ENCODE results near the gene EEF1AKMT1. TPM values are rescaled to one million over a fixed set of nuclear protein-coding genes. Genes with fewer than 3 reads are reported as not detected.
"Not testable (repeated sequence)": the region's sequence is repeated elsewhere in the genome, so short reads cannot be mapped to it uniquely, and the experiment has no call there.

The EEF1AKMT1 gene
- total and polyA plus RNA-seq, 8 donors = 2.6 to 6.4 (median 3.8) TPM

GRCh38 chr13:20684546-20684945, 89.2 kb downstream of the EEF1AKMT1 start:
- TF ChIP-seq CTCF (IDR thresholded peaks at IDR 0.05) = no peak
- H3K27me3 ChIP-seq = no peaks in the 10 kb centered on the region
- H3K9me3 ChIP-seq = no peaks in the 10 kb centered on the region
- no peaks in the 10 kb centered on the region for H3K4me1 ChIP-seq
- no peak overlapping the region for H3K27ac ChIP-seq
- FAIRE-seq = no peak
- no peak overlapping the region for H3K4me3 ChIP-seq
- no peaks in the 10 kb centered on the region for H3K36me3 ChIP-seq
- ATAC-seq = no peak
- intact Hi-C loops (cut with DNase I) = no loop called here
- no peak for DNase-seq
- WGBS, 2 donors = 79 to 81% methylated on average over 18 of the region's 18 CpGs

- ATAC-seq = no peak
- Histone ChIP-seq H3K4me1 (no peaks in the 10 kb centered on the region), H3K9me3 (no peaks in the 10 kb centered on the region), H3K27me3 (no peaks in the 10 kb centered on the region), H3K36me3 (no peaks in the 10 kb centered on the region), H3K27ac (no peak overlapping the region), H3K4me3 (no peak overlapping the region)
- WGBS, 2 donors = 84 to 86% methylated on average over 4 of the region's 4 CpGs
- intact Hi-C loops (cut with DNase I) = no loop called here
- FAIRE-seq = no peak
- no peak for DNase-seq
- TF ChIP-seq CTCF (IDR thresholded peaks at IDR 0.05) = no peak
Measured at GRCh38 chr13:20684041-20684440, 89.7 kb downstream of the EEF1AKMT1 start.

GRCh38 chr13:20682061-20682460, 91.7 kb downstream of the EEF1AKMT1 start:
- H3K36me3 ChIP-seq = no peaks in the 10 kb centered on the region
- no peak for TF ChIP-seq CTCF (IDR thresholded peaks at IDR 0.05)
- H3K27ac ChIP-seq = no peak overlapping the region
- DNase-seq (no peak), ATAC-seq (no peak), FAIRE-seq (no peak)
- no peak overlapping the region for H3K4me3 ChIP-seq
- H3K27me3 ChIP-seq = no peaks in the 10 kb centered on the region
- WGBS, 2 donors = 86 to 93% methylated on average over 1 of the region's 1 CpG
- H3K9me3 ChIP-seq = no peaks in the 10 kb centered on the region
- H3K4me1 ChIP-seq = no peaks in the 10 kb centered on the region
- intact Hi-C loops (cut with DNase I) = no loop called here

- H3K9me3 ChIP-seq; intact Hi-C loops (cut with DNase I); ATAC-seq; H3K27ac ChIP-seq; H3K4me1 ChIP-seq; H3K4me3 ChIP-seq; FAIRE-seq; H3K27me3 ChIP-seq; H3K36me3 ChIP-seq; DNase-seq: not testable (repeated sequence)
- 79 to 88% methylated on average over 5 of the region's 5 CpGs for WGBS, 2 donors
Measured at GRCh38 chr13:20681481-20681880, 92.3 kb downstream of the EEF1AKMT1 start.

GRCh38 chr13:20680416-20681080, 93.2 kb downstream of the EEF1AKMT1 start:
- intact Hi-C loops (cut with DNase I) = no loop called here
- Histone ChIP-seq H3K9me3 (no peaks in the 10 kb centered on the region), H3K27me3 (no peaks in the 10 kb centered on the region), H3K4me1 (no peaks in the 10 kb centered on the region), H3K36me3 (no peaks in the 10 kb centered on the region), H3K27ac (no peak overlapping the region), H3K4me3 (no peak overlapping the region)
- ATAC-seq (no peak), DNase-seq (no peak), FAIRE-seq (no peak)
- WGBS, 2 donors = 91% methylated on average over 10 of the region's 10 CpGs
- no peak for TF ChIP-seq CTCF (IDR thresholded peaks at IDR 0.05)

All from pancreas (tissue), 10 donors.